ENCODE results near the gene ORAI2.

The ORAI2 gene

DNA sequence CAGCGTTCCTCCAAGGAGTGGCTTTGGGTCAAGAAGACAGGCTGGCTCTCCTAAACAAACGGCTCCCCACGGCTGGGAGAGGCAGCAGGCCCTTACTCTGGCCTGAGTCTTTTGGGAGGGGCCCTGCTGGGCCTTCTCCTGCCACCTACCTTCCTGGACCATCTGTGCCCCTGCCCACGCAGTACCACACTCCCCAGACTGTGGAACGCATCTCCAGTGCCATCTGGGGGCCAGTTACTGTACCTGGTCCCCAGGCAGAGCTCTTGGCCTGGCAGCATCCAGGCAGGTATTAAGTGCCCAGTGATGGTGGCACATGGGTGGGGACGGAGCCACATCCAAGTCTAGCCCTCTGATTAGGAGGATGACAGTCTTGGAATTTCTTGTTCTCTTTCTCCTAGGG lies 16.9 kb downstream of the ORAI2 start:
- H3K27me3 ChIP-seq (ENCODE audit: insufficient read depth, poor library complexity, severe bottlenecking), result no peaks in the 10 kb centered on the region
- TF ChIP-seq GABPA (IDR thresholded peaks at IDR 0.05; ENCODE audit: low read depth), result no peak
- peak; percentile 54; the same call in 1 of the 2 replicates for TF ChIP-seq POLR2AphosphoS5 (IDR thresholded peaks at IDR 0.05; ENCODE audit: low read depth)
- TF ChIP-seq SPI1 (IDR thresholded peaks at IDR 0.05; ENCODE audit: borderline replicate concordance, low read depth), result no peak
- TF ChIP-seq, protein P1, sequence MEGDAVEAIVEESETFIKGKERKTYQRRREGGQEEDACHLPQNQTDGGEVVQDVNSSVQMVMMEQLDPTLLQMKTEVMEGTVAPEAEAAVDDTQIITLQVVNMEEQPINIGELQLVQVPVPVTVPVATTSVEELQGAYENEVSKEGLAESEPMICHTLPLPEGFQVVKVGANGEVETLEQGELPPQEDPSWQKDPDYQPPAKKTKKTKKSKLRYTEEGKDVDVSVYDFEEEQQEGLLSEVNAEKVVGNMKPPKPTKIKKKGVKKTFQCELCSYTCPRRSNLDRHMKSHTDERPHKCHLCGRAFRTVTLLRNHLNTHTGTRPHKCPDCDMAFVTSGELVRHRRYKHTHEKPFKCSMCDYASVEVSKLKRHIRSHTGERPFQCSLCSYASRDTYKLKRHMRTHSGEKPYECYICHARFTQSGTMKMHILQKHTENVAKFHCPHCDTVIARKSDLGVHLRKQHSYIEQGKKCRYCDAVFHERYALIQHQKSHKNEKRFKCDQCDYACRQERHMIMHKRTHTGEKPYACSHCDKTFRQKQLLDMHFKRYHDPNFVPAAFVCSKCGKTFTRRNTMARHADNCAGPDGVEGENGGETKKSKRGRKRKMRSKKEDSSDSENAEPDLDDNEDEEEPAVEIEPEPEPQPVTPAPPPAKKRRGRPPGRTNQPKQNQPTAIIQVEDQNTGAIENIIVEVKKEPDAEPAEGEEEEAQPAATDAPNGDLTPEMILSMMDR (IDR thresholded peaks at IDR 0.05; ENCODE audit: insufficient read depth, low read length), result peak; percentile 5
- DNase-seq (ENCODE audit: low read depth in 1 of 2, low spot score in 1 of 2), result peak in 1 of 2 experiments; percentile 53
- no peak overlapping the region for H3K4me3 ChIP-seq (replicated peaks; ENCODE audit: insufficient read depth, low read length)
- no peak overlapping the region for H3K27ac ChIP-seq (replicated peaks)

GRCh38 chr7:102451371-102452054 lies 18.1 kb downstream of the ORAI2 start:
- TF ChIP-seq REST (IDR thresholded peaks at IDR 0.05; ENCODE audit: insufficient replicate concordance, low read depth) (no peak), POLR2AphosphoS5 (IDR thresholded peaks at IDR 0.05; ENCODE audit: low read depth) (0 out of 2 replicates have a peak, but pooled peaks have one; percentile 9)
- H3K27ac ChIP-seq (replicated peaks), result no peak overlapping the region
- no peak for DNase-seq (ENCODE audit: low read depth in 1 of 2, low spot score in 1 of 2)
- H3K4me3 ChIP-seq (replicated peaks; ENCODE audit: insufficient read depth, low read length), result no peak overlapping the region
- no peaks in the 10 kb centered on the region for H3K27me3 ChIP-seq (ENCODE audit: insufficient read depth, poor library complexity, severe bottlenecking)

DNA sequence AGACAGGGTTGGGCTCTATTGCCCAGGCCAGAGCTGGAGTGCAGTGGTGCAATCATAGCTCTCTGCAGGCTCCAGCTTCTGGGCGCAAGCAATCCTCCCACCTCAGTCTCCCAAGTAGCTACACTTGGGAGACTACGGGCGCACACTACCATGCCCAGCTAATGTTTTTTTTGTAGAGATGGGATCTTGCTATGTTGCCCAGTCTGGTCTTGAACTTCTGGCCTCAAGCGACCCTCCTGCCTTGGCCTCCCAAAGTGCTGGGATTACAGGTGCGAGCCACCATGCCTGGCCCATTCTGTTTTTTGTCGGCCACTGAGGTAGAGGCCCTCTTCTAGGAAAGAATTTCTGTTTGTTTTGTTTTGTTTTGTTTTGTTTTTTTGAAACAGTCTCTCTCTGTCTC lies 19.1 kb downstream of the ORAI2 start:
- no peak overlapping the region for H3K27ac ChIP-seq (replicated peaks)
- TF ChIP-seq, protein P1 (IDR thresholded peaks at IDR 0.05; ENCODE audit: insufficient read depth, low read length), result no peak
- TF ChIP-seq SPI1 (IDR thresholded peaks at IDR 0.05; ENCODE audit: borderline replicate concordance, low read depth) (no peak), REST (IDR thresholded peaks at IDR 0.05; ENCODE audit: insufficient replicate concordance, low read depth) (no peak), POLR2AphosphoS5 (IDR thresholded peaks at IDR 0.05; ENCODE audit: low read depth) (no peak), GABPA (IDR thresholded peaks at IDR 0.05; ENCODE audit: low read depth) (no peak)
- DNase-seq (ENCODE audit: low read depth in 1 of 2, low spot score in 1 of 2), result no peak
- no peak overlapping the region for H3K4me3 ChIP-seq (replicated peaks; ENCODE audit: insufficient read depth, low read length)
- no peaks in the 10 kb centered on the region for H3K27me3 ChIP-seq (ENCODE audit: insufficient read depth, poor library complexity, severe bottlenecking)

DNA sequence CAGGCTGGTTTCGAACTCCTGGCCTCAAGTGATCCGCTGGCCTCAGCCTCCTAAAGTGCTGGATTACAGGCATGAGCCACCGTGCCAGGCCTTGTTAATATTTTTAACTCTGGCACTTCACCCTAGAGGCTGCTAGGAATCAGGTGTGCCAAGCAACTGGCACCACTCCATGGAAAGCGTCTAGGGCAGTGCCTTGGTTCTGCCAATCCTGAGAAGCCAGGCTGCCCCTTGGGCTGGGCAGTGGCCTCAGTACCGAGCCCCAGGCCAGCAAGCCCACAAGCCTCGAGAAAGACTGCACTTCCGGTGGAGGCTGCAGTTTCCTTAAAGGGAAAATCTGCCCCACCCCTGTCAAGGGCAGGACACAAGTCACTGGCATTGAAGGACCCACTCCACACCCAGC lies 19.9 kb downstream of the ORAI2 start:
- TF ChIP-seq GABPA (IDR thresholded peaks at IDR 0.05; ENCODE audit: low read depth) (no peak), POLR2AphosphoS5 (IDR thresholded peaks at IDR 0.05; ENCODE audit: low read depth) (no peak), REST (IDR thresholded peaks at IDR 0.05; ENCODE audit: insufficient replicate concordance, low read depth) (no peak), SPI1 (IDR thresholded peaks at IDR 0.05; ENCODE audit: borderline replicate concordance, low read depth) (no peak)
- TF ChIP-seq, protein P1 (IDR thresholded peaks at IDR 0.05; ENCODE audit: insufficient read depth, low read length), result no peak

More for the DNA sequence above, 19.9 kb downstream of the ORAI2 start:
- Histone ChIP-seq H3K27me3 (ENCODE audit: insufficient read depth, poor library complexity, severe bottlenecking) (no peaks in the 10 kb centered on the region), H3K4me3 (replicated peaks; ENCODE audit: insufficient read depth, low read length) (no peak overlapping the region), H3K27ac (replicated peaks) (no peak overlapping the region)
- DNase-seq (ENCODE audit: low read depth in 1 of 2, low spot score in 1 of 2), result no peak
